ENCODE results near the gene AGAP2. TPM values are rescaled to one million over a fixed set of nuclear protein-coding genes. Genes with fewer than 3 reads are reported as not detected.

The AGAP2 gene
- total RNA-seq, 1 experiment from 2014 or later = 0.19 TPM

- peaks cover 35% of the 10 kb centered on the region for H3K4me1 Mint-ChIP-seq (ENCODE audit: insufficient read depth, unreplicated experiment)
- peaks cover 11% of the 10 kb centered on the region for H3K36me3 Mint-ChIP-seq (ENCODE audit: insufficient read depth, unreplicated experiment)
- H3K27me3 Mint-ChIP-seq (ENCODE audit: insufficient read depth, unreplicated experiment) = no peaks in the 10 kb centered on the region
- TF ChIP-seq CTCF (IDR thresholded peaks at IDR 0.05; ENCODE audit: unreplicated experiment) = no peak
- peak overlapping the region; percentile 99 for H3K4me3 Mint-ChIP-seq (ENCODE audit: unreplicated experiment)
- POLR2A ChIA-PET = interaction anchor here (0.6 kb wide), 1 partner anchor 77 kb away, joined by 4 read pairs; the partner anchor contains the start of gene OS9
- intact Hi-C loops (cut with micrococcal nuclease) = no loop called here
- CTCF ChIA-PET = interaction anchor here (0.5 to 1.3 kb wide), 4 partner anchors 8 to 308 kb away, joined by 3 to 4 read pairs (median 3); partner anchors contain the start of gene B4GALNT1
- DNase-seq (ENCODE audit: unreplicated experiment) = no peak
- peak overlapping the region; percentile 100 for H3K27ac Mint-ChIP-seq (ENCODE audit: low read depth, unreplicated experiment)
- H3K9me3 Mint-ChIP-seq (ENCODE audit: unreplicated experiment) = no peaks in the 10 kb centered on the region
- BruUV-seq (replicated peaks) = no TSS peak
Measured at GRCh38 chr12:57770734-57771133, 32.2 kb upstream of the AGAP2 start.

GRCh38 chr12:57769594-57769993, 31.1 kb upstream of the AGAP2 start:
- ChIA-PET CTCF (interaction anchor here (1.0 kb wide), 1 partner anchor 137 kb away, joined by 3 read pairs; the partner anchor contains the start of gene B4GALNT1), POLR2A (no interaction called here)
- H3K27me3 Mint-ChIP-seq (ENCODE audit: insufficient read depth, unreplicated experiment) = no peaks in the 10 kb centered on the region
- peaks cover 33% of the 10 kb centered on the region for H3K4me1 Mint-ChIP-seq (ENCODE audit: insufficient read depth, unreplicated experiment)
- no peak overlapping the region for H3K4me3 Mint-ChIP-seq (ENCODE audit: unreplicated experiment)
- no TSS peak for BruUV-seq (replicated peaks)
- no peak for DNase-seq (ENCODE audit: unreplicated experiment)
- intact Hi-C loops (cut with micrococcal nuclease) = no loop called here
- no peaks in the 10 kb centered on the region for H3K9me3 Mint-ChIP-seq (ENCODE audit: unreplicated experiment)
- TF ChIP-seq CTCF (IDR thresholded peaks at IDR 0.05; ENCODE audit: unreplicated experiment) = no peak
- H3K27ac Mint-ChIP-seq (ENCODE audit: low read depth, unreplicated experiment) = no peak overlapping the region
- H3K36me3 Mint-ChIP-seq (ENCODE audit: insufficient read depth, unreplicated experiment) = peaks cover 7% of the 10 kb centered on the region

GRCh38 chr12:57767876-57768275, 29.3 kb upstream of the AGAP2 start:
- TF ChIP-seq CTCF (IDR thresholded peaks at IDR 0.05; ENCODE audit: unreplicated experiment) = no peak
- H3K36me3 Mint-ChIP-seq (ENCODE audit: insufficient read depth, unreplicated experiment) = peaks cover 18% of the 10 kb centered on the region
- POLR2A ChIA-PET = interaction anchor here (0.8 to 2.5 kb wide), 6 partner anchors 12 to 244 kb away, joined by 3 to 26 read pairs (median 5); partner anchors contain the start of genes MARCHF9, MBD6, TSFM and TSPAN31
- CTCF ChIA-PET = interaction anchor here (0.7 to 2.9 kb wide), 6 partner anchors 8 to 334 kb away, joined by 3 to 12 read pairs (median 4); partner anchors contain the start of gene TSFM
- DNase-seq (ENCODE audit: unreplicated experiment) = no peak
- no peaks in the 10 kb centered on the region for H3K9me3 Mint-ChIP-seq (ENCODE audit: unreplicated experiment)
- H3K27me3 Mint-ChIP-seq (ENCODE audit: insufficient read depth, unreplicated experiment) = no peaks in the 10 kb centered on the region
- H3K27ac Mint-ChIP-seq (ENCODE audit: low read depth, unreplicated experiment) = no peak overlapping the region
- H3K4me3 Mint-ChIP-seq (ENCODE audit: unreplicated experiment) = no peak overlapping the region
- no TSS peak for BruUV-seq (replicated peaks)
- intact Hi-C loops (cut with micrococcal nuclease) = no loop called here
- peaks cover 41% of the 10 kb centered on the region for H3K4me1 Mint-ChIP-seq (ENCODE audit: insufficient read depth, unreplicated experiment)

GRCh38 chr12:57767305-57767698, 28.8 kb upstream of the AGAP2 start:
- Mint-ChIP-seq H3K4me1 (ENCODE audit: insufficient read depth, unreplicated experiment) (peaks cover 41% of the 10 kb centered on the region), H3K9me3 (ENCODE audit: unreplicated experiment) (no peaks in the 10 kb centered on the region), H3K36me3 (ENCODE audit: insufficient read depth, unreplicated experiment) (peaks cover 18% of the 10 kb centered on the region), H3K27ac (ENCODE audit: low read depth, unreplicated experiment) (peak overlapping the region; percentile 27), H3K27me3 (ENCODE audit: insufficient read depth, unreplicated experiment) (no peaks in the 10 kb centered on the region), H3K4me3 (ENCODE audit: unreplicated experiment) (peak overlapping the region; percentile 89)
- ChIA-PET POLR2A (interaction anchor here (0.8 to 2.5 kb wide), 7 partner anchors 12 to 244 kb away, joined by 3 to 26 read pairs (median 7); partner anchors contain the start of genes CDK4, MARCHF9, MBD6 and TSFM), CTCF (interaction anchor here (0.6 to 2.9 kb wide), 9 partner anchors 8 to 334 kb away, joined by 3 to 12 read pairs (median 4); partner anchors contain the start of gene TSFM)
- no peak for DNase-seq (ENCODE audit: unreplicated experiment)
- TF ChIP-seq CTCF (IDR thresholded peaks at IDR 0.05; ENCODE audit: unreplicated experiment) = no peak
- BruUV-seq (replicated peaks) = no TSS peak
- intact Hi-C loops (cut with micrococcal nuclease) = no loop called here

Data from MCF 10A (cell line).